ENCODE data around the gene CAMK2N1.

CAMK2N1 gene

DNA sequence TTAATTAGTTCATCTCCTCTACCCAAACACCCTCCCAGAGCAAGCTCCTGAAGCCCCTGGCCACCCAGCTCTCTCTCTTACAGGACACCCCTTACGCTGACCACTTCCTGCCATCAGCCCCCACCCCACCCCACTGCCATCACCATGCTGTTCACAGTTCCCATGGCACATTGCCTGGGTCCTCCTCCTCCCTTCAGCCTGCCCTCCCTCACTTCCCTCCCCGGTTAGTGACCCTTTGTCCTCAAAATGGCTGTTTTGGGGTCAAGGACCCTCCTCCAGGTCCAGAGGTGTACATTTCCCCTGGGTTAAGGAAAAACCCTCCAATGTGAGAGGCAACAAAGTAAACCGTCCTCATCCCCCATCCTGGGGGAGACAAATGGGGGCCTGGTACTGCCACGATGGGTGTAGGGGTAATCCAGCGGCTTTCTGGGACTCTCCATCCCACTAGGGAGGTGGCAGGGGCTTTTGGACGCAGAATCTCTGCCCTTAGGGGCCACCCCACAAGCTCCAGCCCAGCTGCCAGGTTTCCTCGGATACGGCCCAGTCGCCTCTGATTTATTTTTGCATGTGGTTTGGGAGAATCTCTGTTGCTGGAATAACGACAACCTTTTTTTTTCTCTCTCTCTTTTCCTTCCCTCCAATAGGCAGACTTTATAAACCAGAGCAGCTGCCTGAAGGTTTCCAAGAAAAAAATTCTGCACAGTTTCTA is 8.5 kb downstream of the CAMK2N1 start:
- no peak for DNase-seq

DNA sequence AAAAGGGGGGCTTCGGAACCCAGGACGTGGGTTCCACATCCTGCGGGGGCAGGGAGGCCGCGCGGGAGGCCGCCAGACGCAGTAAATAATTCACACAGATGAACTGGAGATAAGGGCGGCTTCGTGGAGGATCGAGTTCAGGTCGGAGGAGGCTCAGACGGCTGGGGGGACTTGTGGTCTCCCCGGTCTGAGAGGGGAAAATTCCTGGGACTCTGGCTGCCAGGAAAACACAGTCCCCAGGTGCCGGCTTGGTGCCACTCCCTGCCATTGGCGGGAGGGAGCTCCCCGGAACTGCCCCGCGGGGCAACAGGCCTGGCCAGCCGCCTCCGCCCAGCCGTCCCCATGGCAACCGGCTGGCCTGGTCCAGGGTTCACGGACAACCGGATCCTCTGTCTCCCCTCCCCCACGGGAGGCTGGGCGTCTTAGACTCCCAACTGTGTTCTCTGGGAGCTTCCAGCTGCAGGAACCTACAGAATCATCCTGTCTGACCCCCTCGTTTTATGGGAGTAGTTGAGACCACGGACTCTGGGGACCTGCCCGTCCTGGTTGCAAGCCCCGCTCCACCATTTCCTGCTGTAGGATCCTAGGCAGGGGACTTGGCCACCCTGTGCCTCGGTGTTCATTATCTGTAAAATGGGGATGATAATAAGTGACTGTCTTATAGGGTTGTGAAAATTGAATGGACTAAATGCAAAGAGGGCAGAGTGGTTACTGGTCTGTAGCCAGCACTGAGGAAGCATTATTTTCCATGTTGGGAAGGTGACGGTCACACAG is 9.6 kb downstream of the CAMK2N1 start:
- no peak for DNase-seq

DNA sequence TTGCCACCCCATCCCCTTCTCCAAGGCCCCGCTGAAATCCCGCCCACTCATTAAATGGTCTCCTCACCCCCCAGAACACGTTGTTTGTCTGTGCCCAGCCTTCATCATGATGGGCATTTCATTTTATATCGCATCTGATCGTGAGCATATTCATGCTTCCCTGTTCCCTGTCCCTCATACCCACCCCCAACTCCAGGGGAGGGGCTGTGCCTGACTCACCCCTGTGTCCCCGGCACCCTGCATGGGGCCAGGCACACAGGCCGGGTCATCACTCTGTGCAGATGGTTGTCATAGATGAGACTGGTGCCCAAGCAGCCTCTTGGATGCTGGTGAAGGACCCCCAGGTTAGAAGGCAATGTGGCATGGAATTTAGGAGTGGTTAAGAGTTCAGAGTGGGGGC is 11.0 kb downstream of the CAMK2N1 start:
- no peak for DNase-seq

DNA sequence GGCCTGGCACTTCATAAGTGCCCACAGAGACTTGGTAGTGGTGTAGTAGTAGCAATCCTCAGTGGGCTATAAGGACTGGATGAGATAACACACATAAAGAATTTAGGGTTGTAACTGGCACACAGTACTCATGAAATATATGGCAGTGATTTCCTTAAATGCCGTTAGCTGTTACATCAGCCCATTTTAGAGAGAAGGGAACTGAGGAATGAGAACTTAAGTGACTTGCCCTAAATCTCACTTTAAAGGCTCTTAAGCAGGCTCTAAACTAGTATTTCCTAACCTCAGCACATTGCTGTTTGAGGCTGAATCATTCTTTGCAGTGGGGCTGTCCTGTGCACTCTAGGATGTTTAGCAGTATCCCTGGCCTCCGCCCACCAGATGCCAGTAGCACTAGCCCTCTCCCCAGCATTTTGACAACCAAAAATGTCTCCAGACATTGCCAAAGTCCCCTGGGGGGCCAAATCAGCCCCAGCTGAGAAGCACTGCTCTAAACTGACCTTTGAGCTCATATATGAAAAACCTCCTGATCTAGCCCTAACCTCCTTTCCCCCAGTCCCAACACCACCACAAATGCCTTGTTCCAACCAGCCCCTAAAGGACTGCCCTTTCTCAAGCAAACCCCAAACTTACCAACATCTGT is 11.6 kb downstream of the CAMK2N1 start:
- DNase-seq: no peak

DNA sequence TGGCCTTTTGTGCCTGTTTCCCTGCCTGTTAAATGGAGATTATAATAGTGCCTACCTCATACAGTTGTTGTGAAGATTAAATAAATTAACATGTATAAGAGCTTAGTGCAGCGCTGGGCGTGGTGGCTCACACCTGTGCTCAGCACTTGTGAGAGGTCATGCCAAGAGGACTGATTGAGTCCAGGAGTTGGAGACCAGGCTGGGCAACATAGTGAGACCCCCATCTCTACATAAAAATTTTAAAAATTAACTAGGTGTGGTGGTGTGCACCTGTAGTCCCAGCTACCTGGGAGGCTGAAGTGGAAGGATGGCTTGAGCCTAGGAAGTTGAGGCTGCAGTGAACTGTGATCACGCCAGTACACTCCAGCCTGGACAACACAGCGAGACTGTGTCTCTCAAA is 12.1 kb downstream of the CAMK2N1 start:
- DNase-seq: no peak

DNA sequence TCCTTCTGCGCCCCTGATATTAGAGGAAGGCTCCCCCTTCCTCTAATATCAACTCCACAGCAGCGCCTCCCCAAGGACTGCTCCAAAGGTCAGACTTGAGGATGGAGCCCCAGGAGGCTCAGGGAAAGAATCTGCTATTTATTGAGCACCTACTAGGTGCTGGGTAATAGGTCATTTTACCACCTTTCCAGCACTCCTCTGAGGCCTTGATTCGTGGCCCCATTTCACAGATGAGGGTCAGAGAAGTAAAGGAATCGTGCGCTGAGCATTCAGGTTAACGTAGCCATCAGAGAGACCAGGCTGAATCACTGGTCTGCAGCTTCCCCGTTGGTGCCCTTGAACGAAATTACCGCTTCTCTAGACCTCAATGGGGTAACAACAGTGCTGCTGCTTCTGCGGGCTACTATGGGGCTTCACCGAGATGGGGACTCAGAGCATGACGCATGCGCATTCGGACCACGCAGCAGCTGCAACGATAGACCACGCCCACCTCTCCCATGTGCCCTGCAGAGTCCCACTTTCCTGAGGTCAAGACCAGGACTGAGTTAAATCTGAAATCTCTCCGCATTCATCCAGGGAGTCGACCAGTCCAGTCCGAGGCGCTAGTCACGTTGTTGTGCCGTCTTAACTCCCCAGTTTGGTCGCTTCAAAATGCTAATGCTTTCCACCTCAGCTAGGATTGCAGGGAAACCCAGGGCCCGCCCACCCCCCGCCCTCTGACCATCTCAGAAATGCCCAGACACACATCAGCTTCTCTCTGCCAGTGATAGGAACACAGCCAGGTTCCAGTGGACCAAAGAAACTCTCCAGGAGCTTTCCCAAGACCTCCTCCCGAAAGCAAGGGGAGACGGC is 12.9 kb downstream of the CAMK2N1 start:
- DNase-seq: no peak

DNA sequence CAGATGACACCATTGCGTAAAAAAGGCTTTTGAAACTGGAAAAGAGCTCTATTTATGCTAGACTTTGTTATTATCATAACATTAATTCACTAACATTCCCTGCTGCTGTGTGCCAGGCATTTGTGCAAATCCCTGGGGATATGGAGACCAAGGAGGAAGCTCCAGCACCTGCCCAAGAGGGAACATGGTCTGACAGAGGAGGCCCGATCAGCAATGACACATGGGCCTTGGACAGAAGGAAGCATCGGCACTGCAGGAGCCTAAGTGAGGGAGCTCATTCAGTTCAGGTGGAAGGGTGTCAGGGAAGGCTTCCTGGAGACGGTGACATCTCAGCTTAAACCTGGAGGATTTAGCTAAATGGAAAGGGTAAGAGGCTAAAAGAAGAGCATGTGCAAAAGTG is 13.9 kb downstream of the CAMK2N1 start:
- no peak for DNase-seq

DNA sequence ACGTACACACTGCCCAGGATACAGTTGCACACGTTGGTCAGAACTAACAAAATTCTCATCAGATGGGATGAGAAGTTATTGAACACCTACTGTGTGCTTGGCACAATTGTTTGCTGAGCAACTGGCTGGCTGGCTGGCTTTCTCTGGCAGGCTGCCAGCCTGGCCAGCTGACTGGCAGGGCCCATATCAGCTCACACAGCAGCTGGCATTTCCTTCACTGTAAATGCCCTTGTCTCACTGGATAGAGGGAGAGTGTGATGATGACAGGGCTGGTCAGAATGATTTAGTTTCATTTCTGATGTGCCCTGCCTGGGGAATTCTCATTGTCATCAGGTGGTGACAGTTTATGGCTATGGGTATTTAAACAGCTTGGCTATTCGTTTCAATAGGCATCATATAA is 15.8 kb downstream of the CAMK2N1 start:
- DNase-seq: no peak

DNA sequence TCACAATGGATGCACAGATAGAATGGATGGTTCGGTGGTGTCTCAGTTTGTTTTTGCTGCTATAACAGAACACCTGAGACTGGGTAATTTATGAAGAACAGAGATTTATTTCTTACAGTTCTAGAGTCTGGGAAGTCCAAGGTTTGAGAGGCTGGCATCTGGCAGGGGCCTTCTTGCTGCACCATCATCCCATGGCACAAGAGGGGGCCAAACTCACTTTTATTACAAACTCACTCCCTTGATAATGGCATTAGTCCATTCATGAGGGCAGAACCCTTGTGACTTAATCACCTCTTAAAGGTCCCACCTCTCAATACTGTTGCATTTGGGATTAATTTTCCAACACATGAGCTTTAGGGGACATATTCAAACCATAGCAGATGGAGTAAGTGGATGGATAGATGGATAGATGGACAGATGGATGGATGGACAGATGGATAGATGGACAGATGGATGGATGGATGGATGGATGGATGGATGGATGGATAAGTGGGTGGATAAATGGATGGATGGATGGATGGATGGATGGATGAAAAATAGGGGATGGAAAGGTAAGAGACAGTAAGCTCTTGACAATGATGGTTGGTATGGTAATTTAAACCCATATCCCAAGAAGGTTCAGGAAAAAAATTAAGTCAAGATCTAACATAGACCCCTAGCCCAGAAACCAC is 16.5 kb downstream of the CAMK2N1 start:
- no peak for DNase-seq

DNA sequence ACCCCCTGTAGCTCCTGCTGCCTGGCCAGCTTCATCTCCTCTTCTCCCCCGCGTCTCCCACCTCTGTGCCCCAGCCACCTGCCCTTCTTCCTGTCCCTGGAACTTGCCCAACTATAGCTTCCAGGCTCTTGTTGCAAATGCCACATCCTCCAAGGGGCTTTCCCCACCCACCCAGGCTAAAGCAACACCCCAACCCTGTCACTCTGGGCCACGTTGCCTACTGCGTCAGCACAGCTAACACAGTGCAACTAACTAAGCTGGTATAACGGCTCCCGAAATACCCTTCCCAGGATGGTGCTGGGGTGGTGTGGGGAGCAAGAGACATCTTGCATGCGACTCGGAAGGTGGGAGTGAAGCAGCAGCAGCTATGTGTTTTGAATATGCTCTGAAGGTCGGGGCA is 19.7 kb downstream of the CAMK2N1 start:
- DNase-seq: no peak

DNA sequence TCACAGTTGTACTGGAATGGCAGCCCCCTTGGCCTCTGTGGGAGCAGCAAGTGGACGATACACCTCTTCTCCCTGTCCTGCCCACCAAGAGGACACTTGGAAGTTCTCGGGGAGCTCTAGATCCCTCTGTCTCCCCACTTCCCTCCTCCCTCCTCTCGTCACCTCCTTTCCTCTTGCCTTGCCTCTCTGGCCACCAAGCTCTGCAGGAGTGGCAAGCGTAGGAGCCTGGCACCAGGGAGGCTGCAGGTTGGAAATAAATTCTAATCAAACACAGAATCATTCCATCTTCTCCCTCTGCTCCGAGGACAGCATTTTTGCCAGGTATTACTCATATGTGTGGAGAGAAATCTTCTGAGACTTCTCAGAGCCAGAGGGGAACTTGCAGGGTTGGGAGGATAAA is 20.8 kb downstream of the CAMK2N1 start:
- DNase-seq: no peak

DNA sequence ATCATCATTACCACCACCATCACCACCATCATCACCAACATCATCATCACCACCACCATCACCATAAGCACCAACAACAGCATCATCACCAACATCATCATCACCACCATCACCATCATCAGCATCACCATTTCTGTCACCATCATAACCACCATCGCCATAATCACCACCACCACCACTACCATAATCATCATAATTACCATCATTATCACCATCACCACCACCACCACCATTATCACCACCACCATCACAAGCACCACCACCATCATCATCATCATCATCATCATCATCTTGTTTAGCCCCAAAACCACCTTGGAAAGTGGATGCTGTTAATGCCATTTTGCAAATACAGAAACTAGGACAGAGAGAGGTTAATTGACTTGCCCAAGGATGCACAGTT is 22.5 kb downstream of the CAMK2N1 start:
- no peak for DNase-seq

DNA sequence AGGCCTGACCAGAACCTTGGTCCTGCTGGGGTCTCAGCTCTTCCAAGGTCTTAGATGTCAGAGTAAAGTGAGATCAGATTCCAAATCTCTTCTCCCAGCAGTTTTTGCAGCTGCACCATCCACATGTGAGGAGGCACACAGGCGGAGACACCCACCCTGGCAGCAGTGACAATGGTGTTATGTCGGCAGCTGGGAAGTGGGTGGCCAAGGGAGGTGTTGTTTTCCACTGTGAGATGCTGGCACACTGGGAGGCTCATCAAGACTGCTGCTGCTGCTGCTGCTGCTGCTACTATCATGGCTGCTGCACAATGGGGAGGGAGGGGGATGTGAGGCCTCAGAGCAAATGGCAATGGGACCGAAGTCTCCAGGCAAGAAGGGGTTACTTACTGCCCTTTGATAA is 23.6 kb downstream of the CAMK2N1 start:
- no peak for DNase-seq

DNA sequence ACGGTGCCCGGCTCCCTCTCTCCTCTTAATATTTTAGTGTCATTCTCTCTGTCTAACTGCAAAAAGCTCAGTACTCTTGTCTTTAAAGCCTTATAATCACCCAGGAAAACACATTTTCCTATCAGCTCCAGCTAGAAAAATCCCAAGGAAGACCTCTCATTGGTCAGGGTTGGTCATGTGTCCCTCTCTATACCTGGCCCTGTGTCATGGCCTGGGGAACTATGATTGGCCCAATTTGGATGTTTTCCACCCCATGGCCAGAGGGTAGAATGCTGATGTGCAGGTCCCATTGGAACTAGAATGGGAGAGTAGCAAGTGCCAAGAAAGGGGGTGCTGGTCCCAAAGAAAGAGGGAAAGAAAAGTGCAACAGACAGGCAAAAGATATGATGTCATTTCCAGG is 27.3 kb downstream of the CAMK2N1 start:
- DNase-seq: no peak

DNA sequence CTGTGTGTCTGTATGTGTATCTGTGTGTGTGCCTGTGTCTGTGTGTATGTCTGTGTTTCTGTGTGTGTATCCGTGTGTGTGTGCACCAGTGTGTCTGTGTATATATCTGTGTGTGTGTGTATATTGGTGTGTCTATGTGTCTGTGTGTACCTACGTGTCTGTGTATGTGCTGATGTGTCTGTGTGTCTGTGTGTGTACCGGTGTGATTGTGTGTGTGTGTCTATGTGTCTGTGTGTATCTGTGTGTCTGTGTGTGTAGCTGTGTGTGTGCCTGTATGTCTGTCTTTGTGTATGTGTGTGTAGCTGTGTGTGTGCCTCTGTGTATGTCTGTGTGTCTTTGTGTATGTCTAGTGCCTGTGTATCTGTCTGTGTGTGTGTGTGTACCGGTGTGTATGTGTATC is 32.0 kb downstream of the CAMK2N1 start:
- DNase-seq: no peak

DNA sequence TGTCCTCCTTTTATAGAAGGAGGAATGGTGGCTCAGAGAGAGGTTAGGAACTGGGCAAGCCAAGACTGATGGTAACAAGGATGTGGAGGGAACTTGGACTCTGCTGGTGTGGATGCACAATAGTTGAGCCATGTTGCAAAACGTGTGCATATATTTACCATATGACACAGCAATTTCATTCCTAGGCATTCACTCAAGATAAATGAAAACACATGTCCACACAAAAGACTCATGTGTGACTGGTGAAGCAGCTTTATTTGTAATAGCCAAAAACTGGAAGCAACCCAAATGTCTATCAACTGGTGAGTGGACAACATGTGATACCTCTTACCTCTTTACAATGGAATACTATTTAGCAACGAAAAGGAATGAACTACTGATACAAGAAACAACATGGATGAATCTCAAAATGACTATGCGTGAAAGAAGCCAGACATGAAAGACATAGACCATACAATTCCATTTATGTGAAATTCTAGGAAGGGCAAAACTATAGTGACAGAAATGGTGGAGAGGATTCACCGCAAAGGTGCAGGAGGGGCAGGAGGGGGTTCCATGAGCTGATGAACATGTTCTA is 36.2 kb downstream of the CAMK2N1 start:
- DNase-seq: no peak

DNA sequence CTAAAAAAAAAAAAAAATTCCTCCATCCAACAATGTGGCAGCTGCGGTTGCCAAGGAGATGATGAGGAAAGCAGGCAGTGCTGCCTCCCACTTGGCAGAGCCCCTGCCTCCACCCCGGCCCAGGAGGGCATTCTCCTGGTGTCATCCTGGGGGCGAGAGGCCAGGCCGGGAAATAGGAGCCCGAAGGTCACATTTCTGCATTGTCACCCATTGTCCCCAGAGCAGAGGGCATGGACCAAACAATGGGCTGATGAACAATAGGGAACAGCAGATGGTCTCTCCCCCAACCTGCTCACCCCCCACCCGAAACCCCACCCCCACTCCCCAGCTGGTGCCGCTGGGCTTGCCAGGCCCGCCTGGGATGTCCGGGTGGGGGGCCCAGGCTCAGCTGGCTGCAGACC is 37.3 kb downstream of the CAMK2N1 start:
- DNase-seq: no peak

DNA sequence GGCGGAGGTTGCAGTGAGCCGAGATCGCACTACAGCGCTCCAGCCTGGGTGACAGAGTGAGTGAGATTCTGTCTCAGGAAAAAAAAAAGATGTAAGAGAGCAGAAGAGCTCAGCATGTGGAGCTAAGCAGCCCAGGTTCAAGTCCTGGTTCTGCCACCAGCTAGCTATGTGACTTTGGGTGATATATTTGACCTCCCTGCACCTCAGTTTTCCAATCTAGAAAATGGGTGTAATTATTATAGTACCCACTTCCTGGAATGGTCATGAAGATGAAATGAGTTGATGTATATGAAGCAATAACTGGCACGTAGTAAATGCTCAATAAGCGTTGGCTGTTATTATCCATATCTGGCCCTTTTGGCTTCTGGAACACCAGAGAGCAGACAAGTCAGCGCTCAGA is 38.2 kb downstream of the CAMK2N1 start:
- no peak for DNase-seq

DNA sequence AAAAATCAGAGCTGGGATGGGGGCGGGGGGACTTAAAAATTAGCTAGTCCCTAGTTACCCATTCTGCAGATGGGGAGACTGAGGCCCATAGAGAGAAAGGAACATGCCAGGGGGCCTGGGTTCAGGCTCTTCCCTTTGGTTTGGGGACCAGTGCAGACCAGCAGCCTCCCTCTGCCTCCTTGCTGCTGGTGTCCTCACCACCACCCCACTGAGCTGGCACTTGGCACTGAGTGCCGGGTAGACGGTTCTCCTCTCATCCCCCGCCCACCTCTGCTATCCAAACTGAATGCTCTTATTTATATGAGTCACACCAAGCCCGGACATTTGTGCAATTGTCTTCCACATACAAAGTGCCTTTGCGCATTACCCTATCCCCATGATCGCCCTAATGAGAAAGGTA is 39.2 kb downstream of the CAMK2N1 start:
- no peak for DNase-seq

DNA sequence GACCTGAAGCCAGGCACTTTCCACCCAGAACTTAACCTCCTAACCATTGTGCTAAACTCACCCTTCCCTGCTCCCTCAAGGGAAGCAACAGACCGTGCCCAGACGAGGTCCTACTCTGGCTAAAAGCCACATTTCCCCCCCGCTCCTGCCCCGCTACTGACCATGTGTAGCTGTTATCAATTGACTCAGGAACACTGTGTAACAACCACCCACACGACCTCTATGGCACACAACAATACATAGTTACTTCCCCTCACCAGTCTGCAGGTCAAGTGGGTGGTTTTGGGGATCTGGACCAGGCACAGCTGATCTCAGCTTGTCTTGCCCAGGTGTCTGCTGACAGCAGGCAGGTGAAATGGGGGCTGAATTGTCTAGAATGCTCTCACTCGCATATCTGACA is 40.1 kb downstream of the CAMK2N1 start:
- no peak for DNase-seq

DNA sequence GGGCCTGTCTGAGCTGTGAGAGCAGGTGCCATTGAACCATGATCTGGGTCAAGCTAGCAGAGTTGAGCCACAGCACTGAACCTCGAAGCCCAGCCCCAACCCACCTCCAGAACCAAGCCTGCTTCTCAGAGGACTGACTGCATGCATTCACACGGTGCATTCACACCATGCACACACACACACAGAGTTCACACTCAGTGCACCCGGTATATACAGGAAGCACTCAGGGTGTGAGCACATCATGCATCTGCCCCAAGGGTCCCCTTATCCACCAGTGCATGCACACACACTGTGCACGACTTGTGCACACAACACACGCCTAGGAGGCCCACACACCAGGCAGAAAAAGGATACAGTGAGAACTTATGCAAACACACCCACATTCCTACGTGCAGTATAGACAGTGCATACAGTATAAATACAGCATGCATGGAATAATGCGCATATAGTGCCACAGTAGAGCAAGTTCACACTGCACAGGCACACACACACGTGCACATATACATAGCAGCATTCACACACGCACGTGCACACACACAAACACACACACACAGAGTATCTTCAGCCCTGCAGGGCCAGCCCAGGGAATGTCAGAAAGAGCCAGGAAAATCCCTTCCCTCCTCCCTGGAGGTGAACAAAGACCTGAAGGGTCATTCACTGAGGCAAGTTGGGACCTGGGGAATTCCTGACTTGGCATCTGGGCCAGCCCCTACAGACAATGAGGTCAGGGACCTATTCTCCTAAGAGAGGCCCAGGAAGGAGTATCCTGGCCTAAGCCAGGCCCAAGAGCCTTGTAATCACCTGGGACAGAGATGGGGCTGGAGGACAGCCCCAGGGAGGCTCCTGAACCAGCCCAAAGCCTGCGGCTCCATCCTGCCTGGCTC is 42.1 kb downstream of the CAMK2N1 start:
- DNase-seq: no peak
